ENCODE data around the gene NTHL1. TPM values are rescaled to one million over a fixed set of nuclear protein-coding genes. Genes with fewer than 3 reads are reported as not detected.

The NTHL1 gene
- total and polyA plus RNA-seq, 2 of the 13 experiments (the other 11 are each of a cell fraction or from before 2014, with no cell fraction given), result 47.5 to 64.9 TPM

- no peak for TF ChIP-seq SCMH1 (CRISPR knock-in tag; IDR thresholded peaks at IDR 0.05; ENCODE audit: borderline replicate concordance)
- peak; percentile 34; the same call in 1 of the 2 replicates for TF ChIP-seq ZFX (CRISPR knock-in tag; IDR thresholded peaks at IDR 0.05; ENCODE audit: low read depth)
- TF ChIP-seq ZMAT3 (CRISPR knock-in tag; conservative IDR thresholded peaks at IDR 0.05), result no peak
- no peak for TF ChIP-seq ATF1 (CRISPR knock-in tag; IDR thresholded peaks at IDR 0.05)
- no peak for TF ChIP-seq PHF5A (CRISPR knock-in tag; IDR thresholded peaks at IDR 0.05; ENCODE audit: low read depth, unreplicated experiment)
- TF ChIP-seq ZGPAT (CRISPR knock-in tag; IDR thresholded peaks at IDR 0.05), result peak; percentile 55; the same call in 1 of the 2 replicates
- TF ChIP-seq CTCF (CRISPR knock-in tag; IDR thresholded peaks at IDR 0.05), result peak; percentile 79
- no peak for TF ChIP-seq NBN (conservative IDR thresholded peaks at IDR 0.05)
- peak; percentile 50; the same call in 1 of the 2 replicates for TF ChIP-seq MTA1 (CRISPR knock-in tag; IDR thresholded peaks at IDR 0.05; ENCODE audit: borderline replicate concordance)
- TF ChIP-seq ZNF362 (CRISPR knock-in tag; IDR thresholded peaks at IDR 0.05; ENCODE audit: borderline replicate concordance), result peak; percentile 90
- no peak for TF ChIP-seq U2AF2 (IDR thresholded peaks at IDR 0.05; ENCODE audit: low read depth, low read length)
- no peak for TF ChIP-seq ZSCAN22 (CRISPR knock-in tag; IDR thresholded peaks at IDR 0.05)
- no peak for TF ChIP-seq MATR3 (CRISPR knock-in tag; IDR thresholded peaks at IDR 0.05)
- no peak for TF ChIP-seq KDM3A (CRISPR knock-in tag; IDR thresholded peaks at IDR 0.05; ENCODE audit: low read depth)
- no peak for TF ChIP-seq NR2C2 (CRISPR knock-in tag; IDR thresholded peaks at IDR 0.05; ENCODE audit: borderline replicate concordance)
- TF ChIP-seq FOXA1 (IDR thresholded peaks at IDR 0.05), result no peak
- no peak for TF ChIP-seq FOXA1 (CRISPR knock-in tag; IDR thresholded peaks at IDR 0.05)
- 0 out of 2 replicates have a peak, but pooled peaks have one; percentile 8 for TF ChIP-seq ZNF768 (CRISPR knock-in tag; IDR thresholded peaks at IDR 0.05)
- no peak for TF ChIP-seq BRF2 (CRISPR knock-in tag; IDR thresholded peaks at IDR 0.05)
- no peak for TF ChIP-seq ZNF383 (CRISPR knock-in tag; IDR thresholded peaks at IDR 0.05; ENCODE audit: borderline replicate concordance)
- no peak; the same call in 1 of the 2 replicates for TF ChIP-seq HMG20A (CRISPR knock-in tag; IDR thresholded peaks at IDR 0.05; ENCODE audit: borderline replicate concordance)
- no peak for TF ChIP-seq JUN (CRISPR knock-in tag; IDR thresholded peaks at IDR 0.05)
- TF ChIP-seq ARID5B (CRISPR knock-in tag; IDR thresholded peaks at IDR 0.05), result peak; percentile 42
Measured at GRCh38 chr16:2016407-2016922, 31.2 kb downstream of the NTHL1 start (continued).
